ENCODE results near the gene SP2.

DNA sequence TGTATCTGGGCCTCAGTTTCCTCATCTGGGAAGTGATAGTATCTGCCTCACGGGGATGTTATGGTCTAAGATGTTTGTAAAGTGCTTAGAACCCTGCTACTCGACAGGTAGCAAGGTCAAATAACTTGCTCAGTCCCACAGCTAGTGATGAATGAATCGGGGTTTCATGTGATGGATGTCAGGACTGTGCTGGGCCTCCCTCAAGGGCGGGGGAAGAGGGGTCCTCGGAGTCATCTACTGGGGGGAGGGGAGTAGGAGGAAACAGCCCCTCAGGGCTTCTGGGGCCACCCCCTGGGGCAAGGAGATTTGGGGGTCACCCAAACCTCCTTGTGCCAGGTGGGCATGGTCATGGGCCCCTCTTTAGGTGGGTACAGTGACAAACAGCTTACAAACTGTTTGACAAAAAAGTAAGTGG, 46.1 kb downstream of the SP2 start:
- TF ChIP-seq EZH2 (conservative IDR thresholded peaks at IDR 0.05; ENCODE audit: low read depth, low read length): no peak
- TF ChIP-seq FOSL1 (CRISPR knock-in tag; IDR thresholded peaks at IDR 0.05; ENCODE audit: borderline replicate concordance): no peak
- TF ChIP-seq, protein P1, sequence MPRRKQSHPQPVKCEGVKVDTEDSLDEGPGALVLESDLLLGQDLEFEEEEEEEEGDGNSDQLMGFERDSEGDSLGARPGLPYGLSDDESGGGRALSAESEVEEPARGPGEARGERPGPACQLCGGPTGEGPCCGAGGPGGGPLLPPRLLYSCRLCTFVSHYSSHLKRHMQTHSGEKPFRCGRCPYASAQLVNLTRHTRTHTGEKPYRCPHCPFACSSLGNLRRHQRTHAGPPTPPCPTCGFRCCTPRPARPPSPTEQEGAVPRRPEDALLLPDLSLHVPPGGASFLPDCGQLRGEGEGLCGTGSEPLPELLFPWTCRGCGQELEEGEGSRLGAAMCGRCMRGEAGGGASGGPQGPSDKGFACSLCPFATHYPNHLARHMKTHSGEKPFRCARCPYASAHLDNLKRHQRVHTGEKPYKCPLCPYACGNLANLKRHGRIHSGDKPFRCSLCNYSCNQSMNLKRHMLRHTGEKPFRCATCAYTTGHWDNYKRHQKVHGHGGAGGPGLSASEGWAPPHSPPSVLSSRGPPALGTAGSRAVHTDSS (CRISPR knock-in tag; conservative IDR thresholded peaks at IDR 0.05): no peak
- TF ChIP-seq CAMTA2 (CRISPR knock-in tag; IDR thresholded peaks at IDR 0.05; ENCODE audit: borderline replicate concordance): no peak
- no peak for TF ChIP-seq ZNF772 (CRISPR knock-in tag; IDR thresholded peaks at IDR 0.05)
- TF ChIP-seq, protein P2, sequence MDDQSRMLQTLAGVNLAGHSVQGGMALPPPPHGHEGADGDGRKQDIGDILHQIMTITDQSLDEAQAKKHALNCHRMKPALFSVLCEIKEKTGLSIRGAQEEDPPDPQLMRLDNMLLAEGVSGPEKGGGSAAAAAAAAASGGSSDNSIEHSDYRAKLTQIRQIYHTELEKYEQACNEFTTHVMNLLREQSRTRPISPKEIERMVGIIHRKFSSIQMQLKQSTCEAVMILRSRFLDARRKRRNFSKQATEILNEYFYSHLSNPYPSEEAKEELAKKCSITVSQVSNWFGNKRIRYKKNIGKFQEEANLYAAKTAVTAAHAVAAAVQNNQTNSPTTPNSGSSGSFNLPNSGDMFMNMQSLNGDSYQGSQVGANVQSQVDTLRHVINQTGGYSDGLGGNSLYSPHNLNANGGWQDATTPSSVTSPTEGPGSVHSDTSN (CRISPR knock-in tag; IDR thresholded peaks at IDR 0.05; ENCODE audit: borderline replicate concordance): no peak
- TF ChIP-seq HOXD1 (CRISPR knock-in tag; IDR thresholded peaks at IDR 0.05): no peak
- no peak for TF ChIP-seq KAT2B (IDR thresholded peaks at IDR 0.05; ENCODE audit: borderline replicate concordance, low read depth, low read length)
- TF ChIP-seq NFE2 (CRISPR knock-in tag; IDR thresholded peaks at IDR 0.05): no peak
- TF ChIP-seq, protein P3, sequence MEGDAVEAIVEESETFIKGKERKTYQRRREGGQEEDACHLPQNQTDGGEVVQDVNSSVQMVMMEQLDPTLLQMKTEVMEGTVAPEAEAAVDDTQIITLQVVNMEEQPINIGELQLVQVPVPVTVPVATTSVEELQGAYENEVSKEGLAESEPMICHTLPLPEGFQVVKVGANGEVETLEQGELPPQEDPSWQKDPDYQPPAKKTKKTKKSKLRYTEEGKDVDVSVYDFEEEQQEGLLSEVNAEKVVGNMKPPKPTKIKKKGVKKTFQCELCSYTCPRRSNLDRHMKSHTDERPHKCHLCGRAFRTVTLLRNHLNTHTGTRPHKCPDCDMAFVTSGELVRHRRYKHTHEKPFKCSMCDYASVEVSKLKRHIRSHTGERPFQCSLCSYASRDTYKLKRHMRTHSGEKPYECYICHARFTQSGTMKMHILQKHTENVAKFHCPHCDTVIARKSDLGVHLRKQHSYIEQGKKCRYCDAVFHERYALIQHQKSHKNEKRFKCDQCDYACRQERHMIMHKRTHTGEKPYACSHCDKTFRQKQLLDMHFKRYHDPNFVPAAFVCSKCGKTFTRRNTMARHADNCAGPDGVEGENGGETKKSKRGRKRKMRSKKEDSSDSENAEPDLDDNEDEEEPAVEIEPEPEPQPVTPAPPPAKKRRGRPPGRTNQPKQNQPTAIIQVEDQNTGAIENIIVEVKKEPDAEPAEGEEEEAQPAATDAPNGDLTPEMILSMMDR (CRISPR knock-in tag; IDR thresholded peaks at IDR 0.05): no peak
- no peak for TF ChIP-seq TCF7 (IDR thresholded peaks at IDR 0.05; ENCODE audit: low read depth)
- TF ChIP-seq ZFP36 (IDR thresholded peaks at IDR 0.05; ENCODE audit: borderline replicate concordance, low read depth, low read length, partially characterized antibody): no peak
- no peak for TF ChIP-seq KDM1A (CRISPR knock-in tag; IDR thresholded peaks at IDR 0.05)
- no peak for TF ChIP-seq POLR2A (IDR thresholded peaks at IDR 0.05; ENCODE audit: insufficient read depth in 1 of 2, low read depth in 2 of 2, low read length in 2 of 2)

Data from HepG2 (cell line).